OCI-LY1 (cell line): ENCODE data around the gene PIP.

ENCODE experiments used
- H2AFZ ChIP-seq: fragments of 200-600 bp; sonication (generic), shearing (Covaris generic); 2 replicates; pipeline ENCODE4 v1.6.0; 2014; ENCODE audit warnings: antibody characterized with exemption, mild to moderate bottlenecking, low read length
- H3F3A ChIP-seq: fragments of 200-600 bp; sonication (generic), shearing (Covaris generic); 2 replicates; pipeline ENCODE4 v1.6.0; 2014; ENCODE audit warnings: mild to moderate bottlenecking, antibody characterized with exemption, low read length, moderate library complexity; ENCODE audit not compliant: insufficient read depth
- H3K27ac ChIP-seq: fragments of 200-600 bp; sonication (generic); 2 replicates; pipeline ENCODE4 v1.5.1; 2014; ENCODE audit warnings: low read length, mixed run types, mild to moderate bottlenecking, low read depth; ENCODE audit not compliant: poor library complexity, severe bottlenecking
- H3K27me3 ChIP-seq: fragments of 200-600 bp; sonication (generic); 2 replicates; pipeline ENCODE4 v1.6.0; 2014; ENCODE audit warnings: antibody characterized with exemption, mild to moderate bottlenecking, low read length, moderate library complexity; ENCODE audit not compliant: insufficient read depth
- H3K36me3 ChIP-seq: fragments of 200-600 bp; sonication (generic); 2 replicates; pipeline ENCODE4 v1.6.1; 2014; ENCODE audit warnings: mild to moderate bottlenecking, antibody characterized with exemption, low read length, moderate library complexity, mixed read lengths; ENCODE audit not compliant: insufficient read depth
- H3K4me1 ChIP-seq: fragments of 200-600 bp; sonication (generic); 2 replicates; pipeline ENCODE4 v1.5.1; 2014; ENCODE audit warnings: mild to moderate bottlenecking, low read length, moderate library complexity; ENCODE audit not compliant: insufficient read depth, severe bottlenecking
- H3K4me2 ChIP-seq: fragments of 200-600 bp; sonication (generic), shearing (Covaris generic); 2 replicates; pipeline ENCODE4 v1.6.1; 2014; ENCODE audit warnings: low read length
- H3K4me3 ChIP-seq: fragments of 200-600 bp; sonication (generic); 2 replicates; pipeline ENCODE4 v1.5.1; 2014; ENCODE audit warnings: low read length, low read depth, mild to moderate bottlenecking, mixed read lengths; ENCODE audit not compliant: poor library complexity, severe bottlenecking
- H3K79me2 ChIP-seq: fragments of 200-600 bp; shearing (Covaris generic); 2 replicates; pipeline ENCODE4 v1.6.1; 2016; ENCODE audit warnings: mixed run types, low read length, mixed read lengths; ENCODE audit not compliant: insufficient read depth
- H3K9ac ChIP-seq: fragments of 200-600 bp; sonication (generic), shearing (Covaris generic); 2 replicates; pipeline ENCODE4 v1.6.1; 2014; ENCODE audit warnings: mild to moderate bottlenecking, low read length, mixed read lengths
- H3K9me2 ChIP-seq: fragments of 200-600 bp; sonication (generic), shearing (Covaris generic); 2 replicates; pipeline ENCODE4 v1.6.1; 2014; ENCODE audit warnings: low read depth, mild to moderate bottlenecking, low read length, mixed read lengths
- H3K9me3 ChIP-seq: fragments of 200-600 bp; shearing (Covaris generic); 2 replicates; pipeline ENCODE4 v1.6.1; 2014; ENCODE audit warnings: low read length, mixed read lengths
- H4K20me1 ChIP-seq: fragments of 200-600 bp; sonication (generic), shearing (Covaris generic); 2 replicates; pipeline ENCODE4 v1.6.0; 2016; ENCODE audit warnings: mild to moderate bottlenecking, low read length; ENCODE audit not compliant: insufficient read depth
- EZH2 ChIP-seq: fragments of 200-600 bp; sonication (generic), shearing (Covaris generic); IDR thresholded peaks from 2 replicates; pipeline ENCODE4 v1.8.0; 2017; ENCODE audit warnings: borderline replicate concordance, mixed run types, mild to moderate bottlenecking, antibody characterized with exemption, low read length, moderate library complexity, mixed read lengths
- TF ChIP-seq, protein P1 (sequence below): fragments of 200-600 bp; sonication (generic), shearing (Covaris generic); IDR thresholded peaks from 2 replicates; pipeline ENCODE4 v1.5.1; 2017; ENCODE audit warnings: mild to moderate bottlenecking, antibody characterized with exemption, low read length, moderate library complexity, mixed read lengths

PIP gene

DNA sequence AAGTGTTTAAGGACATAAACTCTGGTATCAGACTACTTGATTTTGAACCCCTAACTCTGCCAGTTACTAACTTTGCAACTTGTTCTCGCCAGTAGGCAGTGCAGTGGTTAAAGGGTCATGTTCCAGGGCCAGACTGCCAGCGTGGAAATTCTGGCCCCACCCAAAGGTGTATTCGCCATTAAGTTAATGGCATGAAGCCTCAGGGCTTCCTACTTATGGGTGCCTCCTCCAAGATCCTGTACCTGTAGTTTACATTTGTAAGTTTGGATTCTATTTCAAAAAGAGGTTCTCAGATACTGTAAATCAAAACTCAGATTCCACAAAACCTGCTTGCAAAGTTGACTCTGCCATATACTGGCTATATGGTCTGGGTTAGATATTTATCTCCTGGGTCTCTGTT, 2.8 kb upstream of the PIP start:
- Histone ChIP-seq H3K9ac (no peak overlapping the region), H3K4me3 (no peak overlapping the region), H3K79me2 (no peaks in the 10 kb centered on the region), H3F3A (no peaks in the 10 kb centered on the region), H3K4me1 (no peaks in the 10 kb centered on the region), H2AFZ (no peak overlapping the region), H3K27ac (no peak overlapping the region), H3K36me3 (no peaks in the 10 kb centered on the region), H3K4me2 (no peak overlapping the region), H4K20me1 (no peaks in the 10 kb centered on the region), H3K9me3 (no peaks in the 10 kb centered on the region), H3K27me3 (no peaks in the 10 kb centered on the region), H3K9me2 (no peaks in the 10 kb centered on the region)
- TF ChIP-seq EZH2: no peak
- TF ChIP-seq, protein P1, sequence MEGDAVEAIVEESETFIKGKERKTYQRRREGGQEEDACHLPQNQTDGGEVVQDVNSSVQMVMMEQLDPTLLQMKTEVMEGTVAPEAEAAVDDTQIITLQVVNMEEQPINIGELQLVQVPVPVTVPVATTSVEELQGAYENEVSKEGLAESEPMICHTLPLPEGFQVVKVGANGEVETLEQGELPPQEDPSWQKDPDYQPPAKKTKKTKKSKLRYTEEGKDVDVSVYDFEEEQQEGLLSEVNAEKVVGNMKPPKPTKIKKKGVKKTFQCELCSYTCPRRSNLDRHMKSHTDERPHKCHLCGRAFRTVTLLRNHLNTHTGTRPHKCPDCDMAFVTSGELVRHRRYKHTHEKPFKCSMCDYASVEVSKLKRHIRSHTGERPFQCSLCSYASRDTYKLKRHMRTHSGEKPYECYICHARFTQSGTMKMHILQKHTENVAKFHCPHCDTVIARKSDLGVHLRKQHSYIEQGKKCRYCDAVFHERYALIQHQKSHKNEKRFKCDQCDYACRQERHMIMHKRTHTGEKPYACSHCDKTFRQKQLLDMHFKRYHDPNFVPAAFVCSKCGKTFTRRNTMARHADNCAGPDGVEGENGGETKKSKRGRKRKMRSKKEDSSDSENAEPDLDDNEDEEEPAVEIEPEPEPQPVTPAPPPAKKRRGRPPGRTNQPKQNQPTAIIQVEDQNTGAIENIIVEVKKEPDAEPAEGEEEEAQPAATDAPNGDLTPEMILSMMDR: no peak

DNA sequence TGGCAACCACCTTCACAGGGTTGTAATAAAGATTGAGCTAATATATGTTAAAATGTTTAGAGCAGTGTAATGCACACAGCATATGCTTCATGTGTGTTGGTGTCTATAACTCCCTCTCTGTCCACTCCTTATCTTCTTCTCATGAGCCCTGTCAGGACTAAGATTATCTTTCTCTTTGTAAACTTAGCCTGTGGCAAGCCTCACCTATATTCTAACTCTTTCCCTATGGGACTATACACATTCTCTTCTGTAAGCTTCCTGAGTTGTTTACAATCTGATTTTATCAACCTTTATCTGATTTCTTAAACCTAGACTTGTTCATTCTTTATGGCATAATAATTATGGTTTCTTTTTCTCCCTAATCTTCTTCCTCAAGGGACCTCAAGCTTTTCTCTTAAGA, 2.4 kb upstream of the PIP start:
- H4K20me1 ChIP-seq: no peaks in the 10 kb centered on the region
- H3K9me3 ChIP-seq: no peaks in the 10 kb centered on the region
- H3K36me3 ChIP-seq: no peaks in the 10 kb centered on the region
- H3K27ac ChIP-seq: no peak overlapping the region
- H3K4me1 ChIP-seq: no peaks in the 10 kb centered on the region
- no peaks in the 10 kb centered on the region for H3K79me2 ChIP-seq
- H3K9me2 ChIP-seq: no peaks in the 10 kb centered on the region
- H3K4me2 ChIP-seq: no peak overlapping the region
- no peak for TF ChIP-seq EZH2
- TF ChIP-seq, protein P1: no peak
- H2AFZ ChIP-seq: no peak overlapping the region
- H3K4me3 ChIP-seq: no peak overlapping the region
- H3K9ac ChIP-seq: no peak overlapping the region
- H3F3A ChIP-seq: no peaks in the 10 kb centered on the region
- no peaks in the 10 kb centered on the region for H3K27me3 ChIP-seq

DNA sequence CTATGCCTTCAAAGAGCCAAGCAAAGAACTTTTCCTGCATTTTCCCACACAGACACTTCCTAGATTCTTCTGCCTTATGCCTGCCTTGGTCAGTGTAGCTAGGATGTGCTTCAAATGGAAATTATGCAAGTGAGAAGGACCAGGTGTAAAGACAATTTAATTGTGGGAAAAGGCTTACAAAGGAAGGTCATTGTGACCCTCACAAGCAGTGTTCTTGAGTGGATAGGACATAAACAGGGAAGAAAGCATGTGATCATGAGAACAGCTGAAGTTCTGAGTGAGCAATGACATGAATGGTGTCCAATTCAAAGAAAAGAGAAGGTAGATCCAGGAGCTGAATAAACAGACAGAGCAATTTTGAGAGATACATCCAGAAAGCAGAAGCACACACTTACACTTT, 1.3 kb upstream of the PIP start:
- H3K79me2 ChIP-seq: no peaks in the 10 kb centered on the region
- H3K9me2 ChIP-seq: no peaks in the 10 kb centered on the region
- no peak overlapping the region for H3K4me3 ChIP-seq
- no peak for TF ChIP-seq EZH2
- H3K9me3 ChIP-seq: no peaks in the 10 kb centered on the region
- H3K36me3 ChIP-seq: no peaks in the 10 kb centered on the region
- H3K9ac ChIP-seq: no peak overlapping the region
- H3K27me3 ChIP-seq: no peaks in the 10 kb centered on the region
- no peak overlapping the region for H3K27ac ChIP-seq
- H4K20me1 ChIP-seq: no peaks in the 10 kb centered on the region
- H3K4me1 ChIP-seq: no peaks in the 10 kb centered on the region
- no peak overlapping the region for H2AFZ ChIP-seq
- H3K4me2 ChIP-seq: no peak overlapping the region
- H3F3A ChIP-seq: no peaks in the 10 kb centered on the region

DNA sequence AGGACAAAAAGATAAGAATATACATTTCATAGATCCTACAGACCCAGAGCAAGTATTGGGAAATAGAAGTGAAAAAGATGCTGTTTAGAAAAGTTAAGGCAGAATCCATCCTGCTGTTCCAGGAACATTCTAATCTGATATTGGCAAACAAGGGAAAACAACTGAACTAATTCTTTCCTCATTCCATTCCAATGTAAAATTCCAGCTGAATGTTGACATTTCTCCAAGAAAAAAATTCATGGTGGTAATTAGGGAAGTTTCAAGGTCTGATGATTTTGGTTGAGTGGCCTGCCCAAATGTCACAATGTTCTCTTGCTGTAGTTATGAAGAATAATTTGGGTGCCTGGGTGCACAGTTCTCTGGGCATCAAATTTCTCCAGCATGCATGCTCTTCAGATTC, 15.2 kb downstream of the PIP start:
- H3K9ac ChIP-seq: no peak overlapping the region
- no peaks in the 10 kb centered on the region for H4K20me1 ChIP-seq
- no peaks in the 10 kb centered on the region for H3K36me3 ChIP-seq
- H3K9me3 ChIP-seq: no peaks in the 10 kb centered on the region
- H2AFZ ChIP-seq: no peak overlapping the region
- no peak overlapping the region for H3K4me3 ChIP-seq
- H3K27ac ChIP-seq: no peak overlapping the region
- no peaks in the 10 kb centered on the region for H3K27me3 ChIP-seq
- H3F3A ChIP-seq: no peaks in the 10 kb centered on the region
- H3K4me1 ChIP-seq: no peaks in the 10 kb centered on the region
- H3K4me2 ChIP-seq: no peak overlapping the region
- H3K79me2 ChIP-seq: no peaks in the 10 kb centered on the region
- no peak for TF ChIP-seq EZH2
- TF ChIP-seq, protein P1: no peak
- no peaks in the 10 kb centered on the region for H3K9me2 ChIP-seq
